Panc1 (cell line): ENCODE results near the gene MUC5AC. TPM values are rescaled to one million over a fixed set of nuclear protein-coding genes. Genes with fewer than 3 reads are reported as not detected.

Experiments
- ATAC-seq: fragments of 200-7000 bp; cut with Tn5 transposase; 2 replicates; pipeline ENCODE4 v1.9.1; 2020; ENCODE audit warnings: mild to moderate bottlenecking, moderate library complexity
- BruUV-seq: library from RNA; stranded (reverse); fragments of 400-500 nt; replicated peaks from 2 replicates; lab custom pipeline; 2021; lab: Mats Ljungman, UMichigan
- CTCF ChIA-PET: fragments of 300-600 bp; sonication (Branson Sonifier 250); formaldehyde crosslinking; loops from one replicate; lab custom pipeline; 2022; ENCODE audit warnings: antibody characterized with exemption; lab: Charles Lee
- POLR2A ChIA-PET: fragments of 300-600 bp; sonication (Branson Sonifier 250); formaldehyde crosslinking; loops from one replicate; lab custom pipeline; 2022; ENCODE audit warnings: antibody characterized with exemption; lab: Charles Lee
- DNase-seq: peaks from one replicate; pipeline ENCODE4 v3.0.0-alpha.2; 2010; ENCODE audit warnings: low read depth, low spot score
- H3K27ac ChIP-seq: 2 replicates; pipeline ENCODE4 v1.5.1; 2011; ENCODE audit warnings: mild to moderate bottlenecking, low read length, inconsistent platforms
- H3K27me3 ChIP-seq: fragments of 200-500 bp; sonication (Bioruptor generic); 2 replicates; pipeline ENCODE4 v1.6.0; 2014; ENCODE audit warnings: low read length, inconsistent platforms; ENCODE audit not compliant: control insufficient read depth, insufficient read depth
- H3K36me3 ChIP-seq: fragments of 200-500 bp; sonication (Bioruptor generic); 2 replicates; pipeline ENCODE4 v1.5.1; 2014; ENCODE audit warnings: inconsistent platforms, mild to moderate bottlenecking, low read length, moderate library complexity; ENCODE audit not compliant: control insufficient read depth, insufficient read depth
- H3K4me1 ChIP-seq: 2 replicates; pipeline ENCODE4 v1.5.1; 2011; ENCODE audit warnings: inconsistent platforms, mild to moderate bottlenecking, low read length, moderate library complexity; ENCODE audit not compliant: control insufficient read depth, insufficient read depth
- H3K4me3 ChIP-seq, 2 experiments: 2 replicates each; pipeline ENCODE4 v1.5.1; 2011 to 2012; ENCODE audit warnings: low read depth in 2 of 2, low read length in 2 of 2, mild to moderate bottlenecking in 2 of 2, inconsistent platforms in 1 of 2, moderate library complexity in 1 of 2
- H3K9me3 ChIP-seq: fragments of 200-500 bp; sonication (Bioruptor generic); 2 replicates; pipeline ENCODE4 v1.5.1; 2014; ENCODE audit warnings: low read depth, mild to moderate bottlenecking, inconsistent platforms, low read length, moderate library complexity; ENCODE audit not compliant: control insufficient read depth, insufficient read depth
- CTCF ChIP-seq: fragments of 450-650 bp; IDR thresholded peaks from 2 replicates; pipeline ENCODE4 v1.5.1; 2017; ENCODE audit warnings: mild to moderate bottlenecking
- POLR2AphosphoS5 ChIP-seq: IDR thresholded peaks from 2 replicates; pipeline ENCODE4 v1.6.1; 2012; ENCODE audit warnings: mild to moderate bottlenecking, low read depth, low read length, moderate library complexity
- REST ChIP-seq, 2 experiments: IDR thresholded peaks; 2 replicates each; pipeline ENCODE4 v1.6.1; 2011 to 2012; ENCODE audit warnings: low read depth in 2 of 2, control low read depth in 1 of 2, low read length in 1 of 2, mild to moderate bottlenecking in 1 of 2, moderate library complexity in 1 of 2; ENCODE audit not compliant: insufficient read depth in 1 of 2
- SIN3A ChIP-seq: IDR thresholded peaks from 2 replicates; pipeline ENCODE4 v1.6.1; 2012; ENCODE audit warnings: low read depth, mild to moderate bottlenecking, low read length, moderate library complexity, borderline replicate concordance; ENCODE audit not compliant: insufficient read depth
- TCF7L2 ChIP-seq: IDR thresholded peaks from 2 replicates; pipeline ENCODE4 v1.6.1; 2011; ENCODE audit warnings: mild to moderate bottlenecking, low read depth, low read length, inconsistent platforms
- in situ Hi-C: cut with HindIII; loops from 2 replicates; pipeline ENCODE4 v1.10.0; 2016; ENCODE audit warnings: low sequenced_read_pairs, low pct_unique_long_range_greater_than_20kb
- intact Hi-C: fragments of 100-400 bp; cut with micrococcal nuclease; formaldehyde crosslinking; loops from one replicate; pipeline ENCODE4 v1.10.0; 2022; ENCODE audit not compliant: unreplicated experiment
- total RNA-seq: library from RNA; stranded (reverse); gene quantifications from one replicate; pipeline ENCODE4 v1.2.1, GENCODE V29; 2021; ENCODE audit not compliant: unreplicated experiment

The MUC5AC gene
- total RNA-seq, 1 experiment from 2014 or later = 0.03 TPM

DNA sequence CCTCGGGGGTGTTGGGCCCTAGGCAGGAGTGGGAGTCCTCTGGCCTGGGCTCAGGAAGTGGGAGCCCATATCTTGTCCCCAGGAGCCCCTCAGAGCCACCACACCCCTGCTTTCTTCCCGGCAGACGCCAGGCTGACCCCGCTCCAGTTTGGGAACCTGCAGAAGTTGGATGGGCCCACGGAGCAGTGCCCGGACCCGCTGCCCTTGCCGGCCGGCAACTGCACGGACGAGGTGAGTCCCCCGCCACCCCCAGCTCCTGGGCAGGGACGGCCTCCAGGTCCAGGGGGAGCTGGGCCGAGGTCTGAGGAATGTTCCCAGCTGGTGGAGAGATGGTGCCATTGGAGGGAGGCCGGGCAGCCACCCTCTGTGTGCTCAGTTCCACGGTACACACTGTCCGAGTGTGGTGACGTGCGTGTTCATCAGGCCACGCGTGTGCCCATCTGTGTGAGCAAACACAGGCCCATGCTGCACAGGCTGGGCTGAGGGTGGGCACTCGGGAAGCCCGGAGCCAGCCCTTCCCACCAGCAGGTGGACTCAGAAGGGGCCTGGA, 69.9 kb downstream of the MUC5AC start:
- POLR2A ChIA-PET = no interaction called here
- no peak overlapping the region for H3K27ac ChIP-seq
- no peak for ATAC-seq

DNA sequence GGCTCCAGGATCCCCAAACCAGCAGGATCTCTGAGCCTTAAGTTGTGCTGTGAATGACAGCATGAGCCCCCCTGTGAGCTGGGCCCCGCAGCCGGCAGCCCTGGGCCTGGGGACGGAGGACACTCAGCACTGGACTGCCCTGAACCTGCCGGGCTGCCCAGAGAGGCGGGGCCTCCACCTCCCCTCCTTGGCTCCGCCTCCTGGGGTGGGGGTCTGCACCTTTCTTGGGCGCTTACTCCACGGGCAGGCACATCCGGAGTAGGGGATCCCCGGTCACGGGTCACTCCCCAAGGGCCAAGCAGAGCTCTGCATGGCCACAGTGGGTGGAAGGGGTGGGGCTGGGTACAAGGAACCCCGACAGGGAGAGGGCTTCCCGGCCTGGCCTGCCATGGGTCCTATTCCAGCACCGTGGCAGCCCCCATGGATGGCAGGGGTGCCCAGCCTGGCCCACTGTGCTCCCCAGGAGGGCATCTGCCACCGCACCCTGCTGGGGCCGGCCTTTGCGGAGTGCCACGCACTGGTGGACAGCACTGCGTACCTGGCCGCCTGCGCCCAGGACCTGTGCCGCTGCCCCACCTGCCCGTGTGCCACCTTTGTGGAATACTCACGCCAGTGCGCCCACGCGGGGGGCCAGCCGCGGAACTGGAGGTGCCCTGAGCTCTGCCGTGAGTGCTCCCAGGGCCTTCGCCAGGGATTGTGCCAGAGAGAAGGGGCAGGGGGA, 70.5 kb downstream of the MUC5AC start:
- CTCF ChIA-PET = interaction anchor here (0.5 kb wide), 1 partner anchor 605 kb away, joined by 3 read pairs; no protein-coding TSS in a partner anchor
- Histone ChIP-seq H3K4me1 (peaks cover 22% of the 10 kb centered on the region), H3K9me3 (no peaks in the 10 kb centered on the region), H3K27me3 (no peaks in the 10 kb centered on the region; the same call in 1 of the 2 replicates), H3K4me3 (no peak overlapping the region), H3K36me3 (no peaks in the 10 kb centered on the region), H3K27ac (no peak overlapping the region)
- in situ Hi-C loops = no loop called here
- no peak for TF ChIP-seq POLR2AphosphoS5
- TF ChIP-seq REST (IDR thresholded peaks at IDR 0.05; ENCODE audit: insufficient read depth in 1 of 2, low read depth in 2 of 2, low read length in 1 of 2) = no peak
- TF ChIP-seq SIN3A = no peak
- no peak for TF ChIP-seq CTCF
- no peak for TF ChIP-seq TCF7L2
- DNase-seq = no peak
- BruUV-seq = no TSS peak
- ATAC-seq = no peak
- intact Hi-C loops = loop anchor here (10.0 kb wide), 1 partner anchor 113 kb away; no protein-coding TSS in a partner anchor
- POLR2A ChIA-PET = no interaction called here

More for the DNA sequence above, 69.9 kb downstream of the MUC5AC start:
- intact Hi-C loops = loop anchor here (10.0 kb wide), 1 partner anchor 113 kb away; no protein-coding TSS in a partner anchor
- TF ChIP-seq SIN3A (no peak), POLR2AphosphoS5 (no peak), CTCF (no peak), TCF7L2 (no peak)
- CTCF ChIA-PET = interaction anchor here (0.5 to 1.4 kb wide), 5 partner anchors 11 to 605 kb away, joined by 3 to 7 read pairs (median 3); no protein-coding TSS in a partner anchor
- Histone ChIP-seq H3K4me1 (peaks cover 24% of the 10 kb centered on the region), H3K36me3 (no peaks in the 10 kb centered on the region), H3K9me3 (no peaks in the 10 kb centered on the region), H3K27me3 (no peaks in the 10 kb centered on the region; the same call in 1 of the 2 replicates), H3K4me3 (no peak overlapping the region)
- in situ Hi-C loops = no loop called here
- BruUV-seq = no TSS peak
- no peak for DNase-seq
